Inferior parietal cortex (tissue), 1 donor: Measurements from ENCODE around the gene CTDSP2.
"Not testable (repeated sequence)": the region's sequence is repeated elsewhere in the genome, so short reads cannot be mapped to it uniquely, and the experiment has no call there.

Experiments used
- DNase-seq: peaks from one replicate; pipeline ENCODE4 v3.0.0-alpha.2; 2016; ENCODE audit errors: extremely low spot score

The CTDSP2 gene

DNA sequence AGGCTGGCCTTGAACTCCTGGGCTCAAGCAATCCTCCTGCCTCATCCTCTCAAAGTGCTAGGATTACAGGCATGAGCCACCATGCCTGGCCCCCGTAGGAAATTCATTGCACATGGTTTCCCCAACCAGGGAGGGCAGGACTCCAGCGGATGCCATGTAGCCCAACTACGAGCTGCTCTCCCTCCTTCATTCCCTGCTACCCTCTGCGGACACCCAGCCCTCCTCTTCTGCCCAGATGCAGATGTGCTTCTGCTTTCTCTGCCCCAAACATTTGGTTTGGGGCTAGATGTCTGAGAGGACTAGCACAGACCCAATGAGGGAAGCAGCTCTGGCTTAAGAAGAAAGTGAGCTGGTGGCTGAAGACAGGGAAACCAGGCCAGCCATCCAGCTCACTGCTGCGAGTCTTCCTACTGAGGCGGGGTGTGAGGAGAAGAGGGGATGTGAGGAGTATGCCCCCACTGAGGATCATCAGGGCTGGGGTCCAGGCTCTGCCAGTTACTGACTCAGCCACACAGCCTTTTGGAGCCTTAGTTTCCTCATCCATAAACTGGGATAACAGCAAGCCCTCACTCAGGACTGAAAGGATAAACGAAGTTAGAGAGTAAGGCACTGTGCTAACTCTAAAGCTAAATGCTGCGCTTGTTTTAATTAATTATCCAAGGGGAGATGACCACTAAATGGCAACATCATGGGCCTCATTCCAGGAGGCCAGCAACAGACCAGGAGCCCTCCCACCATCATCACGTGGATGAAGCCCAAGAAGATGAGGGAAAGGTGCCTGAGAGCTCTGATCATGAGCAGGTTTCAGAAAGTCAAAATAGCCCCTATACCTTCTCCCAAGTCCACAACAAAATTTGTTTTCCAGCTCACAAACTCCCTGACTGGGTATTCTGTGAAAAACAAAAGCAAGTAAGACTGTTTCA is 10.9 kb downstream of the CTDSP2 start:
- DNase-seq, result no peak

DNA sequence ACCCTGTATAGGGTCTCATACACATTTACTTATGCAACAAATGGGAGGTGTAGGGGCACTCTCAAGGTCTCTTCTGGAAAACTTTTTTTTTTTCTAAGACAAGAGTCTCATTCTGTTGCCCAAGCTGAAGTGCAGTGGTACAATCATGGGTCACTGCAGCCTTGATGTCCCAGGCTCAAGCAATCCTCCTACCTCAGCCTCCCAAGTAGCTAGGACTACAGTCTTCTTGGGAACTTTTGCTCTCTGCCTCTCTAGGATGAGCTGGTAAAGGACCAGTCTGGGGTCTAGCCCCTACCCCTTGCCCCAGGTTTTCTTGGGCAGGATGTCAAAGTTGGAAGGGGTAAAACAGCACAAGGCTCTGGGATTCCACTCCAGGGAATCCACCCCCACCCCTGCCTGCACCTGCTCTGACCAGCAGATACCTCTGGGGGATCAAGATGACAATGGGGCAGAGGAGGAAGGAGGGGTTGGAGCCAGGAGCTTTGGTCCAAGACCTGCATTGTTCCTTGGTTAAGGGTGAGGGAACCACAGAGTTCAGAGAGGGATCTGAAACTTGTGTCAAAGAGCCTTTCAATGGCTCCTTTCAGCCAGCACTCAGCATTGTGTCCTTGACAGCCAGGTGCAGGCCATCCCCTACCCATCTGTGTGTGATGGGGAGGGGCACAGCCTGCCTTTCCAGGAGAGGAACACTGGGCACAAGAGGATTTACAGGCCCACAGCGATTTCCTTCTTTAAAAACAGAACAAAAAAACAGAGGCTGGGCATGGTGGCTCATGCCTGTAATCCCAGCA is 12.2 kb downstream of the CTDSP2 start:
- DNase-seq, result no peak

DNA sequence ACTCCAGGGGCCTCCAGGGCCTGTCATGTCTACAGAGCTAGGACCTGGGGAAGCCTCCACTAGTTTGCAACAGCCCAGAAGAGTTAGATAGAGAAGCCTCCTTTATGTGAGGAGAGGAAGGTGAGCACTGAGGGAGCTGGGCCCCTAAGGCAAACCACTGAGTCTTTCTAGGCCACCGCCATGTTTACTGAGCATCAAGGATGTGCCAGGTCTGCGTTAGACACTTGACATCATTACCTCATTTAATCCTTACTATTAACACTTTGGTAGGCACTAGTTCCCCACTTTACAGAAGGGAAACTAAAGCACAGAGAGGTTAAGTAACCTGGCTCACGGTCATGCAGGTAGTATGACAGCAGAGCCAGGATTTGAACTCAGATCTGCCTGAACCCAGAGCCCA is 12.9 kb downstream of the CTDSP2 start:
- DNase-seq, result no peak

DNA sequence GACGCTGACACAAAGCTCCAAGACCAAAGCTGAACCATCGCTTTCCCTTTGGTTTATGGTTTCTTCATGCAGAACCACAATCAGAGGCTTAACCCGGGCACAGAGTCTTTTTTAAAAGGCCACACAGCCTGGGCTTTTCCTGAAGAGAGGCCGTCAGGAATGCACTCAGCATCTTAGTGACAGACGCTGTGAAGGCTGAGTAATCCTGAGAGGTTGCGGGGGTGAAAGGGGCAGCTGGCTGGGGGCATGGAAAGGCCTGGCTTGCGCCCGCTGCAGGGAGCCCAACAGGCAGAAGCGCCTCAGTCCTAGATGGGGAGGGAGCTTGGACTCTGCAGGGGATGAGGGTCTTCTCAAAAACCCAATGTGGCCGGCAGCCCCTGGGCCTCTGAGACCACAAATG is 13.6 kb downstream of the CTDSP2 start:
- no peak for DNase-seq

DNA sequence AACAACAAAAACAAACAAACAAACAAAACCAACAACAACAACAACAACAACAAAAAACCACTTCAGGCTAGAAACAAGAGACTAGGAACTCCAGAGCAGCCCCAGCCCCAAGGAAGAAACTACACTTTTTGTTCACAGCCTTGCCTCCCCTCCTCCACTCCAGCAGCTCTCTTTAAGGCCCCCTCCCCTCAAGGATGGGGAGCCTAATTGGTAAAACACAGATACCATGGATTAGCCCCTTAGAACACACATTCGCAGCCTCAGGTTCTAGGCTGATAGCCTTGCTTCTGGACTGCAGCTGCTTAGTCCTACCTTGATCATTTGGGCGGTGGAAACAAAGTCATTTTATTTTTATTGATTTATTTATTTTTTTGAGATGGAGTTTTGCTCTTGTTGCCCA is 16.1 kb downstream of the CTDSP2 start:
- DNase-seq, result no peak

DNA sequence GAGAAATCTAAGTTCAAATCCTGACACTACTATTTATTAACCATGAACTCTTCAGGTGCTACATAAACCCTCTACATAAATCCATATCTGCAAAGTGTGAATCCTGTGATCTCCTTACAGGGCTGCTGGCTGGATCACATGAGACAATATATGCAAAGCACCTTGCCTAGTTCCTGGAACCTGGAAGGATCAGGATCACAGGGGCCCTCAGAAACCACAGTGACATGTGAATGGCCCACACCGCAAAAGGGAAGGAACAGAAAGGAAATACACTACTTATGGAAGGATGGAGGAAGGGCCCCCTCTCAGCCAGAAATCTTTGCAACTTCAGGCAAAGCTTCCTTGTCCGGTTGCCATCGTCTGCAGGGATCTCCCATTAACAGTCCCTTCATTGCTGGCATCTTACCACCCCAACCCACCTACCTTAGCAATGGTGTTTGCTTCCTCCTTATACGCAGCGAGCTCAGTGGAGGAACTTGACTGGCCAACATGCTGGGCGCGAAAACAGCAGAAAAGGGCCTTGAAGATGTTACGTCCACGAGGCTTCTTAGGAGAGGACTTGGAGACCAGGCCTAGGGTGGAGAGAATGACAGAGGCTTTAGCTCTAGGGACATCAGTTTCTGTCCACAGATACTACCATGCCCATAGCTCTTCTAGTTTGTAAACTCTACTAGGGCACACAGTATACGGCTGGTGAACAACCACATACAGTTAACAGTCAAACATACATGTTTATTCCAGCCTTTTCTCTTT is 17.3 kb downstream of the CTDSP2 start:
- DNase-seq, result no peak

DNA sequence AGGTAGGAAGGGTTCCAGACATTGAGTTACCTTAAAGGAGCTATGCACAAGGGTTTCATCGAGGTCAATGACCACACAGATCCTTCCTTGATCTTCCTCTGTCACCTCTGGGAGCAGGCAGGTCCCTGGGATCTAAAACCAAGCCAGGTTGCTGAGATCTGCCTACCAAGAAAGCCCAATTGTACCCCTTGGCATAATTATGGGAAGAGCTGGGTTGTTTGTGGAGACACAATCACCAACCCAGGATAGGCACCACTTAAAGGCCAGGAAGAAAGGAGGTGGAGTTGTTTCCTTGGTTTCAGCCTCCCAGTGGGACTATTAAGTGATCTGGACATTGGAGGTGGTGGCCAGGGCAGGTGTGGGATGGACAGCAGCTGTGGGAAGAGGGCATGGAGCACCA is 19.6 kb downstream of the CTDSP2 start:
- no peak for DNase-seq

DNA sequence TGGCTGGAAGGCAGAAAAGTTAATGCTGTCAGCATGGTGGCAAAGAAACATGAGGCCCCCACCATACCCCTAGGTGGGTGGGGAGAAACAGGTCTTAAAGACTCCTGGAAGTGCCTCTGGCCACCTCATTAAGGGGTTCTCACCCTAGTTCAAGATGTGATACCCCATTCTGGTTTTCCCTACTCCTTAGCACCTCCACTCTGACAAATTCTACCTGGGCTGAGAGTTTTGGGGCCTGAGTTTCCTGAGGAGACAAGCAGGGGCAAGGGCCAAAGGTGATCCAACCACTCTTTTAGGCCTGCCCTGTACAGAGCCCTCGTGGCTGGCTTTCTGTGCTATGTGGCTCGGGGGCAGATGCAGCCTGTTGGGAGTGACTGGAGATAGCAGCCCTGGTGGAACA is 20.1 kb downstream of the CTDSP2 start:
- DNase-seq, result no peak

DNA sequence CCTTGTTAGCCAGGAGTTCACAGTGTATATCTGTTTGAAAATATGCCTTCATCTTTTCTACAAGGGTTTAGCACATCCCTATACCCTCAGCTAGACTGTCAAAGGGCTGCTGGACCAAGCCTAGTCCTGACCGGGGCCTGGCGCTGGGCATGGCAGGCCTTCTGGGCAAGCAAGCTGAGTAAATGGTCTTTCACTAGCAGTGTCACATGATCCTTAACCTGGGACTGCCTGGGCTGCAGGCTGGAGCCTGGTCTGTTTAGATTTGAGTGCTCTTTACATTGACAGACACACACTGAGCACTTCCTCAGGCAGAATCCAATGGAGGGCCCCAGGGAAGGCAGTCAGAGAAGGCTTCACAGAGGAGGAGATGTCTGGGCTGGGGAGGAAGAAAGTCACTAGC is 21.1 kb downstream of the CTDSP2 start:
- DNase-seq, result no peak

DNA sequence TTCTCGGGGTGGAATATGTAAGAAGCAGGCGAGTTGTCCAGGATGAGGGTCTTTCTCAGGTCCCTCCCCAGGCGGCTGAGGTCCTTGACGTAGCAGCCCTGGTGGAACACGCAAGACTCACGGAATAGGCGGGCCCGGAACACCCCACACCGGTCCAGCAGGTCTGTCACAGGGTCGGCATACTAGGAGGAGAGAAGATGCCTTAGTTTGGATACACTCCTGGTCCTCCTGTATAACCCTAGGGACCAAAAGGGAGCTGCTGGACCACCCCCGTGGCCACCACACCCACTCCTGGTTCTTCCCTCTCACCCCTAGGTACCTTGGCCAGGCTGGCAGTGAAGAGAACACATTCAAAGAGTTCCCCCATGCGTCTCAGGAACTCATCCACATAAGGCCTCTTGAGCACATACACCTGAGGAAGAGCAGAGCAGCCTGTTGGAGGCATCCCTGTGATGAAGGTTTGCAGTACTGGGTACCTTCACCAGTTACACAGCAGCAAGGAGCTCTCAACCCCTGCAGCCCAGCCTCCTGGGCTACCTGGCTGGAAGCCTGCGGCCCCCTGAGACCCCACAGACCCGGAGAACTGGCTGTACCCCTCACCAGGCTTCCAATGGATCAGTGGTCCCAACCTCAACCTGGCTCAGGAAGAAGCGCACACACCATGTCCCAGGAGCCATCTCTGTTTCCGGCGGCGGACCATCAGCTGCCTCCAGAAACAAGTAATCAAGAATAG is 22.5 kb downstream of the CTDSP2 start:
- no peak for DNase-seq

DNA sequence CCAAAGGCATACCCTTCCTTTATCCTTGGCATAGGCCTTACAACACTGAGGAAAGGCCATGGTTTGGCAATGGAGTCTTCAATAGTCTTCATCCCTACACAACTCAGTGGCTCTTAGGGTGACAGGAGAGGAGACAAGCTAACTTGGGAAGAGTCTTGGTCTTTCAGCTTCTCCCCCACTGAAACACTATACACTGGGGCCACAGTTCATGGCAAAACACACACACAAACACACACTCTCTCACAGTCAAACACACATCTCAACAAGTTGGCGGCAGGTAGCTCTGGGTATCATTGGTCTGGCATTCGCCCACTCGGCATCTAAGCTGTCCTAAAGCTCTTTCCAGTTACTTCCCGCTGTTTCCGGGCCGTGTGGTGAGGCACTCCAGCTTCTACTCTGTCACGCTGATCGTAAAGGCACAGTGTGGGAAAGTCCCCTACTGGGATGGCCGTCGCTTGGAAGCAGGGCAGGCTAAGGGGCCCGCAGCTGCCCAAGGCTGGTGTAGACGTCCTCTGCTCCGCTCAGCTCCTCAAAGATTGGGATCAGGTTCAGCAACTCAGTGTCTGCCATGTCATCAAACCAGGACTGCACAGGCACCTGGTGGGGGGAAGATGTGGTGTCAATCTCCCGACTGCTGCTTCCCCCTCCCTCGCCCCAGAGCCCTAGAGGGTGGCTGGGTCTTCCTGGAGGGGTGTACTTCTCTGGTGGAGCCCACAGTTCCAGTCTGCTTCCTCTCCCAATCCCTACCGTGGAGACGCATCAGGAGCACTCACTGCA is 23.2 kb downstream of the CTDSP2 start:
- DNase-seq, result no peak

DNA sequence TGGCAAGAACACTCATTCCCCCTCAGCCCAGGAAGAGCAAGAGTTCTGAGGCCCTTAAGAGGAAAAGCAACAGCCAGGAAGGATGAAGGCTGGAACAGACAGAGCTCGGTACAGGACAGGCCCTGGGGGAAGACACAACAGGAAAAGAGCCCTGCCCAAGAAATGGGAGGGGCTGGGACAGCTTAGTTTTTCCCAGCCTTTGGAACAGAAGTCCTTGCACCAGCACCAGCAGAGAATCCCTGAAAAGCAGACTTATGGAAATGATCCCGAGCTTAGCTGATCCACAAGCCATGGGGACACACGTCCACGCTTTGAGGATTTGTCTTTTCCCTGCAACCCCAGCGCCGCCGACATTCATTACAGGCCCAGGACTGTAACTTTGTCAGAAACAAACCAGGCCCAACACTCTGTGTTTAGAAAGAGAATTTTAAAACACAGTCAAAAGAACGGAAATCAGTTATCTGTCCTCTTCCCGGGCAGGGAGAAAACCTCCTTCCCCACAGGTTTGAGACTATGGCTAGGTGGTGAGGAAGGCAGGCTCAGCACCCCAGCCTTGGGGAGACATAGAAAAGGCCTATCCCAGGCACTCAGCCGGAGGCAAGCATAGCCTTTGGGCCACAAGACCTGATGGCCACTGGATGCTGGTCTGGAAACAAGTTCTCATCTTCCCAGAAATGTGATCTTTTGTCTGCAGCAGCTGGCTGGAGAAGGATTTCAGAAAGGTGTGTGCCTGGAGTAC is 24.0 kb downstream of the CTDSP2 start:
- DNase-seq, result no peak

DNA sequence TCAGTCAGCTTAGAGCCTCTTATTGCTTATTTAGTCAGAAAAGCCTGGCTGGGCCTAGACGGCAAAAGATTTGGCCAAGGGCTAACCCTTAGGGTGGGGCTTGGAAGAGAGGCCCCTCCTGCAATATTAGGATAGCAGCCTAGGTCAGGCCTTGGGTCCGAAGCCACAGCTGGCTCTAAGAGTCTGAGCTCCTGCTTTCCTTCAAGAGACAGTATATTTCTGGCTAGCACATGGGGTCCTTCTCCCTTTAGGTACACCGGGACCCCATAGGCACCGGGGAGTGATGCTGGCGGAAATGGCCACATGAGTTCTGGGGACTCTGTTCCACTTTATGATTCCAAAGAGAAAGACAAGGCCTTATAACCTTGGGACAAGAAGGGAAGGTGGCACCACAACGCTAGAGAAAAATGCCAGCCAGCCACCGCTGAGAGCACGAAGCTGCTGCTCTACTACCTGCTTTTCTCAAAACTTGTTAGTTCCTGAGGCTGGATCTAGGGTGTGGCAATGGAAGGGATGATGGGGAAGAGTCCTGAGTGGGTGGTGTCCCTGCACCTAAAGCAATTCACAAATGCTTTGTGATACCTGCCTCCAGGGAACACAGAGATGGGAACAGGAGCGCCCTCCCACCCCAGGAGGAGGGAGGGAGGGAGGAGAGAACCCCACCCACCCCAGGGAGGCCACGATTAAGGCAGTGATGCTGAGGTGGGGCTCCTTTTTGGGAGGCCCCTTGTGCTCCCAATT is 24.9 kb downstream of the CTDSP2 start:
- no peak for DNase-seq

DNA sequence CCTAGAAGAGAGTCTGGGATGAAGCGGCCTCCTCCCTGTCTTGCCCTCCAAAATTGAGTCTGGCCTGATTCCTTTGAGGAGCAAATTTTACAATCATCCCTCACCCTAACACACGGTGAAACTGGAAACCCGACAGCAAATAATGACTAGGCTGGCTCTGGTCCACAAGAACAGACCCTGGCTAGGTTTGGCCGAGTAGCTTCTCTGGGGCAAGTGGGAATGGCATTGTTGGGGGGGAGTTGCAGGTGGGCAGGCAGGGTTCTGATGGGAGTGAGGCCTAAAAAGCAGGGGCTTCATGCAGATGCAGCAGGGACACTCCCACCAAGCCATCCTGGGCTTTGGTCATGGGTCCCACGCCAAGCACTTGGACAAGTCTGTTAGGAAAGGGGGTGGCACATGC is 25.5 kb downstream of the CTDSP2 start:
- not testable (repeated sequence) for DNase-seq

DNA sequence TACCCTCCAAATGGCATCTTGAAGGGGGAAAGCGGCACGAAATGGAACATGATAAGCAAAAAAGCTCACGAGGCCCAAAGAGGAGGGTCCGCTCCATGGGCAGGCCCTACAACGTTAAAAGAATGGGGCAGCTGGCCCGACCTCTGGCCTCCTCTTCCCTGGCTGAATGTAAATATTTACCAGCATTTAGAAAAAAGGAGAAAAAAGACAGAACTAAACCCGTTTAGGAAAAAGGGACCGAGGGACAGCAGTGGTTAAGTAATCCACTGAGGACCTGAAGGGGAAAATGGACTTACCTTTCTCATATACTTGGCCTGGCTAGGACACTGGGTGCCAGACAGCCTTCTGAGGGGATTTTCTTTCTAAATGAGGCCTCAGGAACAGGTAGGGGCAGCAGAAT is 26.4 kb downstream of the CTDSP2 start:
- DNase-seq, result not testable (repeated sequence)

DNA sequence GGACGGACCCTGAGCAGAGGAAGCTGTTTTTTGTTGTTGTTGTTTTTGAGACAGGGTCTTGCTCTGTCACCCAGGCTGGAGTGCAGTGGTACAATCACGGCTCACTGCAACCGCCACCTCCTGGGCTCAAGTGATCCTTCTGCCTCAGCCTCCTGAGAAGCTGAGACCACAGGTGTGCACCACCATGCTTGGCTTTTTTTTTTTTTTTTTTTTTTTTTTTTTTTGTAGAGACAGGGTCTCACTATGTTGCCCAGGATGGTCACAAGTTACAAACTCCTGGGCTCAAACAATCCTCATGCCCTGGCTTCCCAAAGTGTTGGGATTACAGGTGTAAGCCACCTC is 28.6 kb downstream of the CTDSP2 start:
- DNase-seq, result not testable (repeated sequence)

DNA sequence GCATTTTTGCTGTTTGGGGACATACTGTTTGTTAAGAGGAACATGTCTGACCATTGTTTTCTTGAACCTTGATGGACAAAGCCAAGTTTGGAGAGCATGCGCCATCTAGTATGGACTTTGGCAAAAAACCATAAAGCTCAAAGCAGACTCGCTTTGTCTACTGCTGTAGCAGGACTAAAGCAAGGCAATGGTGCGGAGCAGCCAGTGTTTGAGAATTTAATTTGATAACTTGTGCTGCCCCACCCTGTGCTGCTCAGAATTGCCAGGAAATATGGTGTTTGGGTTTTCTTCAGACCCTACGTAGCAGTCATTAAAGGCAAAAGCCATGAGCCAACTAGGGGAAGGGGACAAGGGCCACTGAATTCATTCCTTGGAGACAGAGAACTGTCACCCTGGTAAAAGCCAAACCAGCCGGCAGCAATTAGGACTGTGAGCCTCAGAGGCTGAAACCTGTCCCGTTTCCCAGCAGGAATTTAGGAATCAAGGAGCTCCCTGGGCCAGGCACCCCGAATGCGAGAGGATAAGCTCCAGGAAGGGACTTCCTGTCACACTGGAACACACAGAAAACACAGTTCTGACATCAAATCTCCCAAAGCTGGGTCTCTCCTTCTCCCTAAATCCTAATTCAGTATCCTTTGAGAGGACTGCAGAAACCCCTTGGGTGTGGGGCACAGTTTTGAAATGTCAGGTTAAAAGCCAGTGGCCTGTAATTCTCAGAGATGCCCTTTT is 29.1 kb downstream of the CTDSP2 start:
- DNase-seq, result no peak

DNA sequence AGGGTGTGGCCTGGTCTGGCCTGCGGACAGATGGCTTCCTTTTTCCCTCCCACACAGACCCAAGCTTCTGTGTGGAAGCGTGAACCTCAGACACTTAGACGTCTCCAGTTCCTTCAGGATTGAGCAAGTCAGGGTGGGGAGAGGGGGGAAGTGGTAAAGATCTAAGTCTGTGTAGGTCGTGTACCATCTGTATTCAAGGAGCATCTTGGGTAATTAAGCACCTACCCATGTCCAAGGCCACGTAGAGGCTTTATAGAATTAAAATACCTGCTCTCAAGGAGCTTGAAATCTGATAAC is 29.7 kb downstream of the CTDSP2 start:
- no peak for DNase-seq
